IPS-18a (cell line): ENCODE data around the gene RSPH10B2.
"Not testable (repeated sequence)": the region's sequence is repeated elsewhere in the genome, so short reads cannot be mapped to it uniquely, and the experiment has no call there.

ENCODE experiments used
- H3K27ac ChIP-seq: one replicate; pipeline ENCODE4 v1.5.1; 2013; ENCODE audit warnings: low read length
- H3K27me3 ChIP-seq: one replicate; pipeline ENCODE4 v1.6.1; 2013; ENCODE audit warnings: mild to moderate bottlenecking, low read length; ENCODE audit not compliant: control insufficient read depth, insufficient read depth
- H3K36me3 ChIP-seq: one replicate; pipeline ENCODE4 v1.6.1; 2013; ENCODE audit warnings: low read depth, low read length; ENCODE audit not compliant: control insufficient read depth
- H3K4me1 ChIP-seq: one replicate; pipeline ENCODE4 v1.6.1; 2013; ENCODE audit warnings: low read depth, low read length; ENCODE audit not compliant: control insufficient read depth
- H3K4me3 ChIP-seq: one replicate; pipeline ENCODE4 v1.5.1; 2013; ENCODE audit warnings: low read length
- H3K9ac ChIP-seq: one replicate; pipeline ENCODE4 v1.6.1; 2013; ENCODE audit warnings: mild to moderate bottlenecking, low read length, moderate library complexity
- H3K9me3 ChIP-seq: one replicate; pipeline ENCODE4 v1.6.1; 2013; ENCODE audit warnings: low read depth, low read length; ENCODE audit not compliant: control insufficient read depth

The RSPH10B2 gene

GRCh38 chr7:6827180-6827579 is 73.3 kb downstream of the RSPH10B2 start:
- H3K4me3 ChIP-seq = peak overlapping the region; percentile 27
- H3K27ac ChIP-seq, H3K36me3 ChIP-seq, H3K4me1 ChIP-seq, H3K27me3 ChIP-seq, H3K9me3 ChIP-seq, H3K9ac ChIP-seq: not testable (repeated sequence)

- H3K9ac ChIP-seq = not testable (repeated sequence)
Measured at GRCh38 chr7:6829616-6830015, 75.7 kb downstream of the RSPH10B2 start.

GRCh38 chr7:6830026-6830425 is 76.1 kb downstream of the RSPH10B2 start:
- not testable (repeated sequence) for H3K9ac ChIP-seq, H3K27ac ChIP-seq, H3K36me3 ChIP-seq, H3K4me3 ChIP-seq, H3K27me3 ChIP-seq, H3K4me1 ChIP-seq, H3K9me3 ChIP-seq

More at GRCh38 chr7:6829616-6830015, 75.7 kb downstream of the RSPH10B2 start:
- H3K4me1 ChIP-seq, H3K36me3 ChIP-seq, H3K9me3 ChIP-seq, H3K4me3 ChIP-seq, H3K27me3 ChIP-seq, H3K27ac ChIP-seq: not testable (repeated sequence)

- H3K27ac ChIP-seq = no peak overlapping the region
- H3K4me1 ChIP-seq = no peaks in the 10 kb centered on the region
- H3K9ac ChIP-seq = no peak overlapping the region
- no peaks in the 10 kb centered on the region for H3K27me3 ChIP-seq
- no peak overlapping the region for H3K4me3 ChIP-seq
- no peaks in the 10 kb centered on the region for H3K36me3 ChIP-seq
- no peaks in the 10 kb centered on the region for H3K9me3 ChIP-seq
Measured at GRCh38 chr7:6831018-6831725, 77.3 kb downstream of the RSPH10B2 start.

GRCh38 chr7:6833636-6834035 is 79.7 kb downstream of the RSPH10B2 start:
- Histone ChIP-seq H3K36me3 (no peaks in the 10 kb centered on the region), H3K9ac (no peak overlapping the region), H3K4me1 (no peaks in the 10 kb centered on the region), H3K27ac (no peak overlapping the region), H3K4me3 (no peak overlapping the region), H3K27me3 (no peaks in the 10 kb centered on the region), H3K9me3 (no peaks in the 10 kb centered on the region)

- not testable (repeated sequence) for H3K9ac ChIP-seq, H3K27ac ChIP-seq, H3K4me3 ChIP-seq, H3K4me1 ChIP-seq, H3K36me3 ChIP-seq, H3K9me3 ChIP-seq, H3K27me3 ChIP-seq
Measured at GRCh38 chr7:6835521-6835920, 81.6 kb downstream of the RSPH10B2 start.

- H3K9ac ChIP-seq, H3K36me3 ChIP-seq, H3K27me3 ChIP-seq, H3K4me3 ChIP-seq, H3K27ac ChIP-seq, H3K4me1 ChIP-seq, H3K9me3 ChIP-seq: not testable (repeated sequence)
Measured at GRCh38 chr7:6837081-6837480, 83.2 kb downstream of the RSPH10B2 start.

GRCh38 chr7:6842278-6842921 is 88.5 kb downstream of the RSPH10B2 start:
- not testable (repeated sequence) for H3K9me3 ChIP-seq, H3K36me3 ChIP-seq, H3K4me3 ChIP-seq, H3K27ac ChIP-seq, H3K4me1 ChIP-seq, H3K9ac ChIP-seq, H3K27me3 ChIP-seq

GRCh38 chr7:6843092-6843491 is 89.2 kb downstream of the RSPH10B2 start:
- H3K4me3 ChIP-seq, H3K4me1 ChIP-seq, H3K27me3 ChIP-seq, H3K27ac ChIP-seq, H3K36me3 ChIP-seq, H3K9ac ChIP-seq, H3K9me3 ChIP-seq: not testable (repeated sequence)

- not testable (repeated sequence) for H3K27ac ChIP-seq, H3K9ac ChIP-seq, H3K27me3 ChIP-seq, H3K9me3 ChIP-seq, H3K4me3 ChIP-seq, H3K4me1 ChIP-seq, H3K36me3 ChIP-seq
Measured at GRCh38 chr7:6843654-6844053, 89.8 kb downstream of the RSPH10B2 start.

GRCh38 chr7:6845971-6846449 is 92.1 kb downstream of the RSPH10B2 start:
- not testable (repeated sequence) for H3K4me3 ChIP-seq, H3K27me3 ChIP-seq, H3K9me3 ChIP-seq, H3K4me1 ChIP-seq, H3K9ac ChIP-seq, H3K27ac ChIP-seq, H3K36me3 ChIP-seq

GRCh38 chr7:6847751-6848150 is 93.8 kb downstream of the RSPH10B2 start:
- H3K27me3 ChIP-seq, H3K36me3 ChIP-seq, H3K9ac ChIP-seq, H3K4me3 ChIP-seq, H3K27ac ChIP-seq, H3K9me3 ChIP-seq, H3K4me1 ChIP-seq: not testable (repeated sequence)
